Suprapubic skin (tissue), 4 donors: ENCODE measurements around the gene TMC7.

Source experiments
- CTCF ChIP-seq, 2 donors: fragments of 200-600 bp in 1 of 2; fragments of 450-650 bp in 1 of 2; sonication (generic) in 1 of 2; IDR thresholded peaks; one replicate each; pipeline ENCODE4 v1.5.1; 2016 to 2019; ENCODE audit warnings: antibody characterized with exemption in 2 of 2, mild to moderate bottlenecking in 1 of 2, moderate library complexity in 1 of 2
- EP300 ChIP-seq: sonication (generic); formaldehyde crosslinking; IDR thresholded peaks from one replicate; pipeline ENCODE4 v1.6.1; 2017; ENCODE audit warnings: antibody characterized with exemption
- POLR2A ChIP-seq, 2 donors: fragments of 450-650 bp; IDR thresholded peaks; one replicate each; pipeline ENCODE4 v1.6.1; 2017; ENCODE audit warnings: antibody characterized with exemption in 2 of 2, mild to moderate bottlenecking in 2 of 2, moderate library complexity in 2 of 2
- POLR2AphosphoS5 ChIP-seq, 3 donors: sonication (generic); formaldehyde crosslinking; IDR thresholded peaks; one replicate each; pipeline ENCODE4 v1.6.1; 2017; ENCODE audit warnings: antibody characterized with exemption in 3 of 3

GRCh38 chr16:19090916-19091315 is 107.2 kb downstream of the TMC7 start:
- TF ChIP-seq POLR2AphosphoS5 (IDR thresholded peaks at IDR 0.05), result no peak
- TF ChIP-seq CTCF (IDR thresholded peaks at IDR 0.05), result no peak
- no peak for TF ChIP-seq POLR2A (IDR thresholded peaks at IDR 0.05)
- no peak for TF ChIP-seq EP300
